RWPE2 (cell line): Measurements from ENCODE around the gene EFNA4.
A peak's percentile ranks its signal among the peaks of the same experiment; 100 is the strongest.

Experiments used
- ATAC-seq: fragments of 200-7000 bp; cut with Tn5 transposase; 3 replicates; pipeline ENCODE4 v1.9.1; 2021; ENCODE audit warnings: low read depth
- DNase-seq: peaks from one replicate; pipeline ENCODE4 v3.0.0-alpha.2; 2020; ENCODE audit warnings: low spot score
- H3K27ac ChIP-seq: fragments of 450-650 bp; 2 replicates; pipeline ENCODE4 v1.5.1; 2017; ENCODE audit warnings: mild to moderate bottlenecking; ENCODE audit not compliant: poor library complexity, severe bottlenecking
- H3K27me3 ChIP-seq: fragments of 250-450 bp; sonication (Bioruptor Pico); 2 replicates; pipeline ENCODE4 v1.5.1; 2021; ENCODE audit warnings: mild to moderate bottlenecking, moderate library complexity; ENCODE audit not compliant: insufficient read depth, poor library complexity, severe bottlenecking
- H3K36me3 ChIP-seq: fragments of 250-450 bp; sonication (Bioruptor Pico); 2 replicates; pipeline ENCODE4 v1.5.1; 2020; ENCODE audit warnings: low read depth, mild to moderate bottlenecking, moderate library complexity
- H3K4me1 ChIP-seq: fragments of 250-450 bp; sonication (Bioruptor Pico); 2 replicates; pipeline ENCODE4 v1.5.1; 2021; ENCODE audit warnings: mild to moderate bottlenecking, moderate library complexity; ENCODE audit not compliant: insufficient read depth, poor library complexity, severe bottlenecking
- H3K4me3 ChIP-seq: fragments of 250-450 bp; sonication (Bioruptor Pico); 2 replicates; pipeline ENCODE4 v1.5.1; 2021; ENCODE audit warnings: mild to moderate bottlenecking, moderate library complexity; ENCODE audit not compliant: severe bottlenecking
- H3K9me3 ChIP-seq: fragments of 250-450 bp; sonication (Bioruptor Pico); 2 replicates; pipeline ENCODE4 v1.5.1; 2021; ENCODE audit warnings: mild to moderate bottlenecking, moderate library complexity; ENCODE audit not compliant: severe bottlenecking
- TF ChIP-seq, protein P1 (sequence below): fragments of 450-650 bp; IDR thresholded peaks from one replicate; pipeline ENCODE4 v1.5.1; 2017; ENCODE audit warnings: mild to moderate bottlenecking, moderate library complexity; ENCODE audit not compliant: poor library complexity, severe bottlenecking

The EFNA4 gene

DNA sequence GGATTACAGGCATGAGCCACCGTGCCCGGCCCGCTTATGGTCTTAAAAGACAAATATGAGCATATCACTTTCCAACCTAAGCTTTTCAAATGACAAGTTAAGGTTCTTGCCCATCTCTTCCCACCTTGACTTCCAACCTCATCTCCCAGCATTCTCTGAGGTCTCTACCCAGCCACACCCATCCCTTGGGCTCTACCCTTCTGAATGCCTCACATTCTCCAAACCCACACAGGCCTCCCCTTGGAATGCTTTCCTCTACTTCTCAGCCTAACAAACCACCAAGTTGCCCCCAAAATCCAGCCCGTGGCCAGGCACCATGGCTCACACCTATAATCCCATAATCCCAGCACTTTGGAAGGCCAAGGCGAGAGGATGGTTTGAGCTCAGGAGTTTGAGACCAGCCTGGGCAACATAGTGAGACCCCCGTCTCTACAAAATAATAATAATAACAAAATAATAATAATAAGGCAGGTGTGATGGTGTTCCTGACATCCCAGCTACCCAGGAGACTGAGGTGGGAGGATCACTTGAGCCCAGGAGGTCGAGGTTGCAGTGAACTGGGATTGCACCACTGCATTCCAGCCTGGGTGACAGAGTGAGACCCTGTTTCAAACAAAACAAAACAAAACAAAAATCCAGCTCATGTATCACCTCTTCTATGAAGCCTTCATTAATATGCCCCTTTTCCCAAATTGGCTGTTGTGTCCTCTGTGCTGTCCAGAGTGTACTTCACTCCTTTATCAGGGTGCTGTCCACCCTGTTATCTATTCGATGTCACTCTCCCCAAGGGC lies 41.2 kb upstream of the EFNA4 start:
- TF ChIP-seq, protein P1, sequence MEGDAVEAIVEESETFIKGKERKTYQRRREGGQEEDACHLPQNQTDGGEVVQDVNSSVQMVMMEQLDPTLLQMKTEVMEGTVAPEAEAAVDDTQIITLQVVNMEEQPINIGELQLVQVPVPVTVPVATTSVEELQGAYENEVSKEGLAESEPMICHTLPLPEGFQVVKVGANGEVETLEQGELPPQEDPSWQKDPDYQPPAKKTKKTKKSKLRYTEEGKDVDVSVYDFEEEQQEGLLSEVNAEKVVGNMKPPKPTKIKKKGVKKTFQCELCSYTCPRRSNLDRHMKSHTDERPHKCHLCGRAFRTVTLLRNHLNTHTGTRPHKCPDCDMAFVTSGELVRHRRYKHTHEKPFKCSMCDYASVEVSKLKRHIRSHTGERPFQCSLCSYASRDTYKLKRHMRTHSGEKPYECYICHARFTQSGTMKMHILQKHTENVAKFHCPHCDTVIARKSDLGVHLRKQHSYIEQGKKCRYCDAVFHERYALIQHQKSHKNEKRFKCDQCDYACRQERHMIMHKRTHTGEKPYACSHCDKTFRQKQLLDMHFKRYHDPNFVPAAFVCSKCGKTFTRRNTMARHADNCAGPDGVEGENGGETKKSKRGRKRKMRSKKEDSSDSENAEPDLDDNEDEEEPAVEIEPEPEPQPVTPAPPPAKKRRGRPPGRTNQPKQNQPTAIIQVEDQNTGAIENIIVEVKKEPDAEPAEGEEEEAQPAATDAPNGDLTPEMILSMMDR = no peak
- Histone ChIP-seq H3K36me3 (peaks cover 9% of the 10 kb centered on the region), H3K4me1 (peaks cover 27% of the 10 kb centered on the region), H3K4me3 (no peak overlapping the region), H3K27ac (peak overlapping the region; percentile 46), H3K27me3 (no peaks in the 10 kb centered on the region), H3K9me3 (no peaks in the 10 kb centered on the region)
- ATAC-seq = no peak
- DNase-seq = no peak

DNA sequence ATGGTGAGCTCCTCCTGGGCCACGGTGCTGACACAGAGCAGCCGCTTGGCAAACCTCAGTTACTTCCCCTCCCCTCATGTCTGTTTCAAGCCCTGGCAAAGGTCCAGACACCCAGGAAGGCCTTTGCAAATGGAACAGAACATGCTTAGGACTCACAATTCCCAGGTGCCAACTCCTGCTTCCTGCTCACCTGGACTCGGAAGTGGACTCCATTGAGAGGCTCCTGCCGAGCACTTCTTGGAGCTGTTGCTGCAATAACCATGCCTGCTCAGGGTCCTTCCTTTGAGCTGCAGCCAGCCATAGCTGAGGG lies 40.7 kb upstream of the EFNA4 start:
- Histone ChIP-seq H3K36me3 (peaks cover 8% of the 10 kb centered on the region), H3K9me3 (no peaks in the 10 kb centered on the region), H3K4me1 (peaks cover 23% of the 10 kb centered on the region), H3K4me3 (no peak overlapping the region), H3K27me3 (no peaks in the 10 kb centered on the region), H3K27ac (peak overlapping the region; percentile 46)
- TF ChIP-seq, protein P1 = no peak
- DNase-seq = peak; percentile 60
- ATAC-seq = peak; percentile 31

DNA sequence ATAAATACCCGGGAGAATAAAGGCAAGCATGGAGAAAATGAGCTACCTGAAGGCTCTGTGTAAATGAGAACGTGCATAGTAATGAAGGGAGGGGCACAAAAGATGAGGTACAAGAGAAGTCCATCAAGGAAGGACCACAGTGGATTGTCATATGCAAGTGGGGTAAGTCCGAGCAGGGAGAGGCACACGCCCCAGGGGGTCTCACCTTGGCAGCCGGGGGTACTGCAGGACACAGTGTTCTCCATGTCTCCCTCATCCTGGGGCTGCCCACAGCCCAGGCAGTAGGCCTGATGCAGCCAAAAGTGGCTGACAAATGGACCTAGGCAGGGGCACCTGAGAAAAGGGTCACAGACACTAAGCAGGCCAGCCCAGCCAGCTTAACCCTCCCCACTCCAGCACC lies 39.9 kb upstream of the EFNA4 start:
- Histone ChIP-seq H3K27me3 (no peaks in the 10 kb centered on the region), H3K27ac (peak overlapping the region; percentile 46), H3K36me3 (peaks cover 5% of the 10 kb centered on the region; the same call in 1 of the 2 replicates), H3K4me1 (peaks cover 21% of the 10 kb centered on the region), H3K4me3 (no peak overlapping the region), H3K9me3 (no peaks in the 10 kb centered on the region)
- TF ChIP-seq, protein P1 = no peak
- peak; percentile 45 for DNase-seq
- ATAC-seq = no peak

DNA sequence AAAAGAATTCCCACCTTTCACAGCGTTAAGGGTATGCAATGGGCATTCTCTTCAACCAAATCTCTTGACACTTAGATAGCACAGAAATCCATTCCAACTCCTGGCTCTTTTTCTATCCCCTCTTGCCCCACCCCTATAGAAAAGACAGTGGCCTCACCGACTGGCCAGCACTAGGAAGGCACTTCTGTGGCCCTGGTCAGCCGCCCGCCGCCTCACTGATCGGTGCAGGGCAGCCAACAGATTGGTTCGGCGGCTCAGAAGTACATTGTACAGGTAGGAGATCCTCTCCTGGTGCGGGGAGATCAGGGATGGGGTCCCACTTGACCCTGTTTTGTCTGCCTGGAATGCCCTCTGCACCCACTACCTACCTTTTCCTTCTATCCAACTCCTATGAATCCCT lies 39.2 kb upstream of the EFNA4 start:
- peaks cover 21% of the 10 kb centered on the region for H3K4me1 ChIP-seq
- H3K9me3 ChIP-seq = no peaks in the 10 kb centered on the region
- no peak for ATAC-seq
- TF ChIP-seq, protein P1 = no peak
- H3K27me3 ChIP-seq = no peaks in the 10 kb centered on the region
- H3K36me3 ChIP-seq = no peaks in the 10 kb centered on the region
- peak; percentile 42 for DNase-seq
- no peak overlapping the region for H3K27ac ChIP-seq
- H3K4me3 ChIP-seq = no peak overlapping the region

DNA sequence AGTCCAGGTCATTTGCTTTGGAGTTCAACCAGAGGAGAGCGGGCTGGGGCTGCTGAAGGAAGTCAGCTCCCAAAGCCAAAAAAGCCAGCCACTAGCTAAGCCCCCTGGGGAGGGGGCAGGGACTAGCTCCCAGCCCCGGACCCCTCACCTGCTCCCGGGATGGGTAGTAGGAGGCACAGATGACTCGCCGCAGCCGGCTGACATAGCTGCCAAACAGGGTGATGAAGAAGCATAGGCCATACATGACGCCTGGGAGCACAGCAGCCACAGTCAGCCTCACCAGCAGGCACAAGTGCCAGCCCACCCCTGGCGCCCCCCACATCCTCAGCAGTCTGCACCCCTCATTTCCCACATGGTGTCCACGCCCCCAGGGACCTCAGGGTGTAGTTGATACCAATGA lies 37.4 kb upstream of the EFNA4 start:
- peak; percentile 56 for DNase-seq
- TF ChIP-seq, protein P1 = no peak

More for the DNA sequence above, 37.4 kb upstream of the EFNA4 start:
- Histone ChIP-seq H3K4me3 (no peak overlapping the region), H3K4me1 (peaks cover 21% of the 10 kb centered on the region), H3K27me3 (no peaks in the 10 kb centered on the region), H3K9me3 (no peaks in the 10 kb centered on the region), H3K27ac (no peak overlapping the region), H3K36me3 (no peaks in the 10 kb centered on the region)
- no peak for ATAC-seq
